ENCODE results near the gene ACE.

The ACE gene

GRCh38 chr17:63492940-63493339, 16.1 kb downstream of the ACE start:
- DNase-seq, result no peak

DNA sequence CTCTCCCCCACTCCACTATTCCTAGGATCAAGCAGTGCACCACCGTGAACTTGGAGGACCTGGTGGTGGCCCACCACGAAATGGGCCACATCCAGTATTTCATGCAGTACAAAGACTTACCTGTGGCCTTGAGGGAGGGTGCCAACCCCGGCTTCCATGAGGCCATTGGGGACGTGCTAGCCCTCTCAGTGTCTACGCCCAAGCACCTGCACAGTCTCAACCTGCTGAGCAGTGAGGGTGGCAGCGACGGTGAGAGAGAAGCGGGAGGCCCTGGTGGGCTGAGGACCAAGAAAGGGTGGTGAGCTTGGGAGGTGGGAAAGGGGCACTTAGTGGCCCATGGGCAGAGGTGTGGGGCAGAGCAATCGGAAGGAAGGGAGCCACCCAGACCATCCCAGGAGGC, 16.6 kb downstream of the ACE start:
- DNase-seq, result no peak

GRCh38 chr17:63494300-63494928, 17.6 kb downstream of the ACE start:
- no peak for DNase-seq

DNA sequence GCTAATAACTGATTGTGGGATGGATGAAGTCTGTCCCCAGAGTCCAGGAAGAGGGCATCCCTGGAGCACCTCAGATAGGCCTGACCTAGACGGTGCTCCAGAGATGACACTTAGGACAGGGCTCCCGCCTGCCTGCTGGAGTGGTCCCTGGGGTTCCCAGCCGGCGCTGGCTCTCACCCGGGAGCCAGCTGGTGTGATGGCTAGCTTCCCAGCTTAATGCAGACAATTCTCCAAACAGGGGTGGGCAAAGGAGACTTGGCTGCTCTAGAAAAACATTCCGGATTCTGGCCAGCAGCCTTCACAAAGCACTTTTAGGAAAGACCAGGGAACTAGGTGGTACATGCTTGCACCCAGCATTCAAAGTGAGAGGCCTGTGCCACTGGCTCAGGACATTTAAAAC, 18.6 kb downstream of the ACE start:
- no peak for DNase-seq

DNA sequence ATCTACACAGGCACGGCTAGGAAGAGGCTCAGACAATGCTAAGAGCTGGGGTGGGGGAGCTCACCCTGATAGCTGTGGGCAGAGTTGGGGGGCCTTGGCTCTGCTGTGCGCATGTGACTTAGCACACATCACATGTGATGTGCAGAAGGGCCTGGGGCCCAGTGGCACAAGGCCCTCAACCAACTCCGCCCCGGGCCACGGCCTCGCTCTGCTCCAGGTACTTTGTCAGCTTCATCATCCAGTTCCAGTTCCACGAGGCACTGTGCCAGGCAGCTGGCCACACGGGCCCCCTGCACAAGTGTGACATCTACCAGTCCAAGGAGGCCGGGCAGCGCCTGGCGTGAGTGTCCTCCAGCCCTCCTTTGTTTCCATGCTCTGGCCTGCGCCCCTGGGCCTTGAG, 19.3 kb downstream of the ACE start:
- no peak for DNase-seq

- DNase-seq, result no peak
These were observed 20.0 kb downstream of the ACE start for GRCh38 chr17:63496663-63497400.

DNA sequence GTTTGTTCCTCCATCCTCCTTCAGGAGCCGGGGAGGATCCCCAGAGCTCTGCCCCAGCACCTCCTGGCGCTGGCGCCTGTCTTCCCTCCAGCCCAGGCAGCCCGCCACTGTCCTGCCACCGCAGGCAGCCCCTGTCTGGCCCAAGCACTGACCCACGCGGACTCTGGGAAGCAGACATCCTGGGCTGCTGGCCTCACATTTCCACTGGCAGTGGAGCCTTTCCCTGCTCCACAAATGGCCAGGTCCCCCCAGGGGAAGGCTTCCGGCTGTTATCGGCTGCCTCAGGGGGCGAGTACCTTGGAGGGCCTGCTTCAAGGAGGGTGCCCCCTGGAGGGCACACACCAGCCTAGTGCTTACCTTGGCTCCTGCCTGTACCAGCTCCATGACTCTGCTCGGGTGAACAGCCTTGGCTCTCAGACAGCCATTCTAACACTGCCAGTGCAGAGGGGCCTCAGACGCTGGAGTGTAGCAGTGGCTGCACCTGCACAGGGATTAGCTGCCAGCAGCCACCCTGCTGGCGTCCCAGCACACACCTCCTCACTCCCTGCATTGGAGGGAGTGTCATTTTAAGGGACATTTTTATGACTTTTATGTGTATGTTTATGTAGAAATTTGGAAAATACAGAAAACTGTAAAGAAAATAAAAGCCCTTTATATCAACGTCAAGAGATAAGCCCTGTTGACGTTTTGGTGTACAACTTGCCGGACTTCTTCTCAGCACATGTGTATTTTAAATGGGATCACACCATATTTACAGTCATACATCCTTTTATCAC, 21.0 kb downstream of the ACE start:
- peak; percentile 66 for DNase-seq

GRCh38 chr17:63498626-63499195, 21.9 kb downstream of the ACE start:
- no peak for DNase-seq

DNA sequence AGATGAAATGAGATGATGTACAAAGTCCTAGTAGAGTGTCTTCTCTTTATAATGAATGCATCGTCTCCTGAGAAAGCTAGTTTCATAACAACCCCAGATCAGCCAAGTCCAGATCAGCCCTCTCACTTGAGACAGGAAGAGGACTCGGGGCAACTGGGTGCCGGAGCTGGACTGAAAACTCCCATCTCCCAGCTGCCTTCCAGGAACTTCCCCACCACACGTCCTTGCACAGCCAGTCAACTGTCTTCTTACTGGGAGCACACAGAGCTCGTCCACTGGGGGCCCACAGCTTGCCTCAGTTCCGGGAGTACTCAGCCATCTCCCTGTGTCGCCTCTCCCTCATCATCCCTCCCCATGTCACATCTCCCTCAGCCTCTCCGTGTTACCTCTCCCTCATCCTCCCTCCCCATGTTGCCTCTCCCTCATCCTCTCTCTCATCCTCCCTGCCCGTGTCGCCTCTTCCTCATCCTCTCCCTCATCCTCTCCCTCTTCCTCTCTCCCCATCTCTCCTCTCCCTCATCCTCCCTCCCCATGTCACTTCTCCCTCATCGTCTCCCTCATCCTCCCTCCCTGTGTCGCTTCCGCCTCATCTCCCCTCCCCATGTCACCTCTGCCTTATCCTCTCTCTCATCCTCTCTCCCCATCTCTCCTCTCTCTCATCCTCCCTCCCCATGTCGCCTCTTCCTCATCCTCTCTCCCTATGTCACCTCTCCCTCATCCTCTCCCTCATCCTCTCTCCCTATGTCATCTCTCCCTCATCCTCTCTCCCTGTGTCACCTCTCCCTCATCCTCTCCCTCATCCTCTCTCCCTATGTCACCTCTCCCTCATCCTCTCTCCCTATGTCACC, 23.9 kb downstream of the ACE start:
- no peak for DNase-seq

DNA sequence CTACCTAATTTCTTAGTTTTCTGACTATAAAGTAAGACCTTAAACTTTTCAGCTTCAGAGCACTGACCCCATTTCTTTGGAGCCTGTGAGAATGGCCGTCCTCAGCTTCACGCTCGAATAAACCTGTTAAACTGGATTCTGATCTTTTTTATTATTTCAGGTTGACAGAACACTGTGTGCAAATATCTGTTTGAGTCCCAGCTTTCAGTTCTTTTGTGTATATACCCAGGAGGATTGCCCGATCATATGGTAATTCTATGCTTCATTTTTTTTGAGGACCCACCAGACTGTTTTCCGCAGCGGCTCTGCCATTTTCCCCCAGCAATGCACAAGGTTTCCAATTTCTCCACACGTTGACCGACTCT, 26.5 kb downstream of the ACE start:
- DNase-seq, result peak; percentile 82

DNA sequence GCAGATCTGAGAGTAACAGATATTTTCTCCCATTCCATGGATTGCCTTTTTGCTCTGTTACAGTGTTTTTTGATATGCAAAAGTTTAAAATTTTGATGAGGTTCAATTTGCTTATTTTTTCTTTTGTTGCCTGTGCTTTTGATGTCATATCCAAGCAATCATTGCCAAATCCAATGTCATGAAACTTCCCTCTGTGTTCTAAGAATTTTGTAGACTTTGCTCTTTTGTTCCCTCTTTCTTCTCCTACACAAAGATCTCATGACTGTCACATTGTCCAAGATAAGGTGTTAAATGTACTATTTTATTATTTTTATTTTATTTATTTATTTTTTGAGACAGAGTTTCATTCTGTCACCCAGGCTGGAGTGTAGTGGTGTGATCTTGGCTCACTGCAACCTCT, 27.4 kb downstream of the ACE start:
- DNase-seq, result no peak

- DNase-seq, result no peak
These were observed 28.5 kb downstream of the ACE start for GRCh38 chr17:63505341-63505740.

- DNase-seq, result no peak
These were observed 29.8 kb downstream of the ACE start for GRCh38 chr17:63506627-63507026.

GRCh38 chr17:63511331-63511730, 34.5 kb downstream of the ACE start:
- no peak for DNase-seq

- no peak for DNase-seq
These were observed 35.5 kb downstream of the ACE start for GRCh38 chr17:63512388-63512787.

- no peak for DNase-seq
These were observed 36.2 kb downstream of the ACE start for GRCh38 chr17:63512896-63513644.

DNA sequence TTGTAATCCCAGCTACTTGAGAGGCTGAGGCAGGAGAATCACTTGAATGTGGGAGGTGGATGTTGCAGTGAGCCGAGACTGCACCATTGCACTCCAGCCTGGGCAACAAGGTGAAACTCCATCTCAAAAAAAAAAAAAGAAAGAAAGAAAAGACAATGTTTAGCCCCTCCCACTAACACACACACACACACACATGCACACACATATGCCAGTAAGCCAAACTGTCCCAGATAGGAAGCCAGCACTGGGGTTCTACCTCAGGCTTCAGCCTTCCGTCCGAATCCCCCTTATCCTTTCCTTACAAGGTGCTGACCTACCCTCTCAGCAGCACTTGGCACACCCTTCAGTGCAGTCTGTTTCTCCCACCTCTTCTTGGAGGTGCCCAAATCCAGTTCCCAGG, 37.6 kb downstream of the ACE start:
- DNase-seq, result no peak

- no peak for DNase-seq
These were observed 38.1 kb downstream of the ACE start for GRCh38 chr17:63514974-63515373.

DNA sequence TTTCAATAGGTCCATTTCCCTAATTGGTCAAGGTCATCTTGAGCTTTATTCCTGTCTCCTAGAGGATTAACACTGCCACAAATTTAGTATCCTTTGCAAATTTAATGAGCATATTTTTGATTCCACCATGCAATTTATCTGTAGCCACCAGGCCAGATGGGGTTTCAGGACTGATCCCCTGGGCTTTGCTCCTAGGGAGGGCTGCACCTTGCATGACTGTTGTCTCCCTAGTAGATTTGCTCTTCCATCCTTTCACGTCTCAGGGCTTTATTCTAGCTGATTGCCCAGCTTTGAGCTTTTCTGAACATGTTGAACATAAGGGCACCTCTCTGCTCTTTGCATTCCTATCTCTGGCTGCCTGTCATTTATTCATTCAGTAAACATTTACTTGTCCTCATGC, 38.6 kb downstream of the ACE start:
- no peak for DNase-seq

GRCh38 chr17:63516910-63517824, 40.3 kb downstream of the ACE start:
- no peak for DNase-seq

Measured in retina (tissue), 1 donor.